Endodermal cell (in vitro differentiated cells): ENCODE results near the gene PTPN14. TPM values are rescaled to one million over a fixed set of nuclear protein-coding genes. Genes with fewer than 3 reads are reported as not detected.

Source experiments
- DNase-seq: peaks from one replicate; pipeline ENCODE4 v3.0.0-alpha.2; 2017
- H3K27ac ChIP-seq: 2 replicates; pipeline ENCODE4 v1.5.1; 2013; ENCODE audit warnings: mild to moderate bottlenecking, low read depth, low read length, moderate library complexity
- H3K27me3 ChIP-seq: 2 replicates; pipeline ENCODE4 v1.6.1; 2013; ENCODE audit warnings: mild to moderate bottlenecking, low read length, moderate library complexity; ENCODE audit not compliant: insufficient read depth, control insufficient read depth, poor library complexity, severe bottlenecking
- H3K36me3 ChIP-seq: 2 replicates; pipeline ENCODE4 v1.7.0; 2013; ENCODE audit warnings: mild to moderate bottlenecking, low read length, moderate library complexity; ENCODE audit not compliant: control insufficient read depth, insufficient read depth
- H3K4me1 ChIP-seq: one replicate; pipeline ENCODE4 v1.7.0; 2013; ENCODE audit warnings: low read length; ENCODE audit not compliant: control insufficient read depth, insufficient read depth
- H3K4me3 ChIP-seq: 2 replicates; pipeline ENCODE4 v1.5.1; 2013; ENCODE audit warnings: mild to moderate bottlenecking, low read length, moderate library complexity
- H3K9ac ChIP-seq: 2 replicates; pipeline ENCODE4 v1.6.1; 2013; ENCODE audit warnings: mild to moderate bottlenecking, low read length, moderate library complexity; ENCODE audit not compliant: poor library complexity, severe bottlenecking; ENCODE audit errors: extremely low read depth
- H3K9me3 ChIP-seq: 2 replicates; pipeline ENCODE4 v1.6.1; 2013; ENCODE audit warnings: mild to moderate bottlenecking, low read length, moderate library complexity; ENCODE audit not compliant: control insufficient read depth
- H3K27ac Mint-ChIP-seq: 2 replicates; pipeline ENCODE4 v1.8.0; 2020; ENCODE audit warnings: mixed read lengths
- H3K27me3 Mint-ChIP-seq: 2 replicates; pipeline ENCODE4 v1.8.0; 2021; ENCODE audit warnings: mild to moderate bottlenecking, mixed read lengths; ENCODE audit not compliant: insufficient read depth
- H3K36me3 Mint-ChIP-seq: 2 replicates; pipeline ENCODE4 v1.8.0; 2020; ENCODE audit warnings: low read depth, mixed read lengths
- H3K4me1 Mint-ChIP-seq: 2 replicates; pipeline ENCODE4 v1.8.0; 2020; ENCODE audit warnings: mixed read lengths
- H3K4me3 Mint-ChIP-seq: 2 replicates; pipeline ENCODE4 v1.8.0; 2020; ENCODE audit warnings: mild to moderate bottlenecking, moderate library complexity, mixed read lengths
- H3K9me3 Mint-ChIP-seq: 2 replicates; pipeline ENCODE4 v1.8.0; 2020; ENCODE audit warnings: mild to moderate bottlenecking, mixed read lengths
- CTCF ChIP-seq: fragments of 200-600 bp; sonication (generic); conservative IDR thresholded peaks from 2 replicates; pipeline ENCODE4 v1.5.0; 2021; ENCODE audit warnings: antibody characterized with exemption, mild to moderate bottlenecking
- WGBS, 2 experiments: methylation state at CpG; one replicate each; pipeline versions ENCODE4 v1.1.5 to v1.1.7; 2013; ENCODE audit warnings: missing lambda C conversion rate in 2 of 2, mixed read lengths in 1 of 2; ENCODE audit not compliant: insufficient coverage in 1 of 2, insufficient read length in 1 of 2; 5-methylcytosine and 5-hydroxymethylcytosine counted together
- total RNA-seq, 2 donors: library from RNA; stranded (reverse); fragmentation: NEBNext Ultra II Directional in 1 of 2; extraction: Animal tissue kit (Norgen Biotek cat#: 25700) in 1 of 2; gene quantifications; 2 replicates in 1 of 2; 3 replicates in 1 of 2; pipeline ENCODE4 v1.2.1, GENCODE V29; 2021

Gene PTPN14
- total RNA-seq, 2 donors from 2014 or later, result 72.6 to 93.2 TPM

GRCh38 chr1:214377886-214378285 is 173.5 kb downstream of the PTPN14 start:
- Mint-ChIP-seq H3K36me3 (peaks cover 53% of the 10 kb centered on the region), H3K4me1 (peaks cover 31% of the 10 kb centered on the region), H3K27ac (no peak overlapping the region), H3K9me3 (no peaks in the 10 kb centered on the region), H3K27me3 (peaks cover 30% of the 10 kb centered on the region), H3K4me3 (no peak overlapping the region)
- Histone ChIP-seq H3K4me3 (no peak overlapping the region), H3K36me3 (peaks cover 81% of the 10 kb centered on the region), H3K9me3 (no peaks in the 10 kb centered on the region), H3K27ac (no peak overlapping the region), H3K27me3 (no peaks in the 10 kb centered on the region), H3K9ac (no peak overlapping the region), H3K4me1 (peaks cover 21% of the 10 kb centered on the region)
- TF ChIP-seq CTCF, result no peak
- no peak for DNase-seq
- WGBS, 2 experiments, result 76 to 94% methylated on average over 3 to 9 of the region's 9 CpGs

GRCh38 chr1:214377485-214377884 is 173.9 kb downstream of the PTPN14 start:
- no peaks in the 10 kb centered on the region for H3K9me3 ChIP-seq
- H3K36me3 ChIP-seq, result peaks cover 81% of the 10 kb centered on the region
- no peak overlapping the region for H3K9ac ChIP-seq
- no peak for DNase-seq
- TF ChIP-seq CTCF, result no peak
- Mint-ChIP-seq H3K4me3 (no peak overlapping the region), H3K36me3 (peaks cover 52% of the 10 kb centered on the region), H3K27me3 (peaks cover 30% of the 10 kb centered on the region), H3K4me1 (peaks cover 33% of the 10 kb centered on the region), H3K9me3 (no peaks in the 10 kb centered on the region), H3K27ac (no peak overlapping the region)
- peaks cover 21% of the 10 kb centered on the region for H3K4me1 ChIP-seq
- 92 to 100% methylated on average over 1 to 2 of the region's 2 CpGs for WGBS, 2 experiments
- H3K27me3 ChIP-seq, result no peaks in the 10 kb centered on the region
- H3K4me3 ChIP-seq, result no peak overlapping the region
- H3K27ac ChIP-seq, result no peak overlapping the region

DNA sequence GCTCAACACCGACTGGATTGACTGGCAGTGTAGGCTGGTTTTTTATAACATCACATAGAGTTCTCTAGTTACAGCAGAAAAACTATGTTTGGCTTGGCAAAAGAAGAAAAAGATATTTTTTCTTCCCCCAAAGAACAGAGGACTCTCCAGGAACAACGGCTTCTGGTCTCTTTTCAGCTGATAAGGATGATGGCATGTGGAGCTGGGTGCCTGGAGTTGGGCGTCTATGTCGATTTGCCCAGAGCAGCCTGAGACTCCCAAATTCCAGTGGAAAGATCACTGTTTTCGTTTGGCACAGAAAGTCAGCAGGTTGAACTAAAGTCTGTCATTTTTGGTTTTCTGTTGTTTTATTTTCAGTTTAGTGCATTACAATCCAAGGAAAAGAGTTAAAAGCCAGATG is 179.3 kb downstream of the PTPN14 start:
- H3K4me3 ChIP-seq, result peak overlapping the region; percentile 54
- H3K36me3 ChIP-seq, result peaks cover 92% of the 10 kb centered on the region
- no peak overlapping the region for H3K4me3 Mint-ChIP-seq
- DNase-seq, result no peak
- 74 to 88% methylated on average over 1 to 5 of the region's 5 CpGs for WGBS, 2 experiments
- peaks cover 29% of the 10 kb centered on the region for H3K4me1 Mint-ChIP-seq
- no peaks in the 10 kb centered on the region for H3K9me3 Mint-ChIP-seq
- peaks cover under 1% of the 10 kb centered on the region for H3K27me3 Mint-ChIP-seq
- H3K27ac ChIP-seq, result no peak overlapping the region
- TF ChIP-seq CTCF, result no peak
- no peaks in the 10 kb centered on the region for H3K27me3 ChIP-seq
- H3K4me1 ChIP-seq, result peaks cover 8% of the 10 kb centered on the region
- no peaks in the 10 kb centered on the region for H3K9me3 ChIP-seq
- H3K36me3 Mint-ChIP-seq, result peaks cover 65% of the 10 kb centered on the region
- H3K9ac ChIP-seq, result no peak overlapping the region
- H3K27ac Mint-ChIP-seq, result no peak overlapping the region
